ENCODE measurements around the gene HS2ST1.

DNA sequence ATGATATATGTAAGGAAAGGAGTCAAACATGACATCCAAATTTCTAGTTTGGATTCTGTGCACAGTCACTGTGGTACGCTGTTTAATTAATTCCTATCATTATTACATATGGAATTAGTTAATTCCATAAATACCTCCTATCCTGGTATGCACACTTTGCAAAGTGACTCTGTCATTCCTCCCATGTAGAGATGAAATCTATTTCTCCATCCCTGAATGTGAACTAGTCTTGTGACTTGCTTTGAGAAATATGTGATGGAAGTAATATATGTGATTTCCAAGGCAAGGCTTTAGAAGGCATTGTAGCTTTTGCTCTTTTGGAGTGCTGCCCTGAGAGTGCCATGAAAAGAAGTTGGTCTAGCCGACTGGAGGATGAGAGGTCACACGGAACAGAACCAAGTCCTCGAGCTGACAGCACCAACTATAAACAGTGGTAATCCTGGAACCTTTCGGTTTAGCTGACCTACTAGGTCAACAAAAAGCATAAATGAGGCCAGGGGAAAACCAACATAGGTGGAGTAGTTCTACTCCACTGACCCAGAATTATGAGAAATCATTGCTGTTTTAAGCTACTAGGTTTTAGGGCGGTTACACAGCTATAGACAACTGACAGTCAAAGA, 2.0 kb upstream of the HS2ST1 start:
- no peak for TF ChIP-seq POLR2A (IDR thresholded peaks at IDR 0.05)
- TF ChIP-seq, protein P1, sequence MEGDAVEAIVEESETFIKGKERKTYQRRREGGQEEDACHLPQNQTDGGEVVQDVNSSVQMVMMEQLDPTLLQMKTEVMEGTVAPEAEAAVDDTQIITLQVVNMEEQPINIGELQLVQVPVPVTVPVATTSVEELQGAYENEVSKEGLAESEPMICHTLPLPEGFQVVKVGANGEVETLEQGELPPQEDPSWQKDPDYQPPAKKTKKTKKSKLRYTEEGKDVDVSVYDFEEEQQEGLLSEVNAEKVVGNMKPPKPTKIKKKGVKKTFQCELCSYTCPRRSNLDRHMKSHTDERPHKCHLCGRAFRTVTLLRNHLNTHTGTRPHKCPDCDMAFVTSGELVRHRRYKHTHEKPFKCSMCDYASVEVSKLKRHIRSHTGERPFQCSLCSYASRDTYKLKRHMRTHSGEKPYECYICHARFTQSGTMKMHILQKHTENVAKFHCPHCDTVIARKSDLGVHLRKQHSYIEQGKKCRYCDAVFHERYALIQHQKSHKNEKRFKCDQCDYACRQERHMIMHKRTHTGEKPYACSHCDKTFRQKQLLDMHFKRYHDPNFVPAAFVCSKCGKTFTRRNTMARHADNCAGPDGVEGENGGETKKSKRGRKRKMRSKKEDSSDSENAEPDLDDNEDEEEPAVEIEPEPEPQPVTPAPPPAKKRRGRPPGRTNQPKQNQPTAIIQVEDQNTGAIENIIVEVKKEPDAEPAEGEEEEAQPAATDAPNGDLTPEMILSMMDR (IDR thresholded peaks at IDR 0.05) = no peak

All from vagina (tissue), 2 donors.